ENCODE measurements around the gene PRRC2A. TPM values are rescaled to one million over a fixed set of nuclear protein-coding genes. Genes with fewer than 3 reads are reported as not detected.
A peak's percentile ranks its signal among the peaks of the same experiment; 100 is the strongest.

Gene PRRC2A
- total RNA-seq, 1 experiment from 2014 or later: 383 TPM

DNA sequence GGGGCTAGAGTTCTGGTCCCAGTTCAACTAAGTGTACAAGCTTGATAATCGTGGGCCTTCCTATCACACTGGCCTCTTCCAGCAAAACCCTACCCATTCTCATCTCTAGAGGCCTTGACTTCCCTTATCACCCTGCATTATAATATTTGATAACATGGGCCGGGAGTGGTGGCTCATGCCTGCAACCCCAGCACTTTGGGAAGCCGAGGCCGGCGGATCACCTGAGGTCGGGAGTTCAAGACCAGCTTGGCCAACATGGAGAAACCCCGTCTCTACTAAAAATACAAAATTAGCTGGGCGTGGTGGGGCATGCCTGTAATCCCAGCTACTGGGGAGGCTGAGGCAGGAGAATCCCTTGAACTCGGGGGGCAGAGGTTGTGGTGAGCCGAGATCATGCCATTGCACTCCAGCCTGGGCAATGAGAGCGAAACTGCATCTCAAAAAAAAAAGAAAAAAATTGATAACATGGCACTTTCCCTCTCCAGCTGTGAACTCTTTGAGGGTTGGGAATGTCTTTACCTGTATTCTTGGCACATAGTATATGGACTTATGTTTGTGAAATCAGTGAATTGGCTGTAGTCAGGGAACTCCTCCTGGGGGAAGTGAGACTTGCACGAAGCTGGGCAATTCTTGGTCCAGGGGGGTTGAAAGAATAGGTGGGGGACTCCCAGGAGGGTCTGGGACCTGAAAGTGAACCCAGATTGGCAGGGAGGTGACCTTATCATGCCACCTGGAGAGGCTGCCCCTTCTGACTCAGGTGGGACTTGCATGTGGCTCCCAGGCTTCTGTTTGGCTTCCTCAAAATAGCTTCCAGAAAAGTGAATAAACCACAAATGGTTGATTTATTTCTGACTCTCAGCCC lies 41.0 kb downstream of the PRRC2A start:
- peak overlapping the region; percentile 58 for H3K9ac ChIP-seq (ENCODE audit: extremely low read depth, insufficient read length, low read length)
- TF ChIP-seq CTCF (conservative IDR thresholded peaks at IDR 0.05): no peak
- H3K23ac ChIP-seq (ENCODE audit: insufficient read length, low read depth, low read length): no peak overlapping the region
- no peak overlapping the region for H3K18ac ChIP-seq (ENCODE audit: insufficient read length, low read depth, low read length)
- Mint-ChIP-seq H3K4me1 (peaks cover 38 to 47% of the 10 kb centered on the region in 2 experiments), H3K9me3 (no peaks in the 10 kb centered on the region), H3K4me3 (peak overlapping the region; percentile 87 to 92), H3K36me3 (ENCODE audit: insufficient read depth in 1 of 3, low read depth in 3 of 3) (peaks cover 29 to 52% (median 43%) of the 10 kb centered on the region in 3 experiments), H3K27ac (peak overlapping the region; percentile 85 to 95 (median 93)), H3K27me3 (ENCODE audit: low read depth) (no peaks in the 10 kb centered on the region; the same call in 1 of the 2 replicates)
- H3T11ph ChIP-seq (ENCODE audit: low read length): no peak overlapping the region
- peaks cover 7% of the 10 kb centered on the region; the same call in 1 of the 2 replicates for H3K79me2 ChIP-seq (ENCODE audit: insufficient read depth, low read length)
- H2AFZ ChIP-seq (ENCODE audit: low read length): no peak overlapping the region
- no peak overlapping the region for H4K5ac ChIP-seq (ENCODE audit: insufficient read length, low read depth, low read length)
- peaks cover 15% of the 10 kb centered on the region for H3K79me1 ChIP-seq (ENCODE audit: insufficient read depth, low read depth, low read length, poor library complexity, severe bottlenecking)
- WGBS (ENCODE audit: extremely low coverage, insufficient read length, low lambda C conversion rate): no CpG with 5 or more reads among the region's 12 CpGs
- peaks cover 24% of the 10 kb centered on the region for H3K23me2 ChIP-seq (ENCODE audit: insufficient read length, low read depth, low read length, poor library complexity, severe bottlenecking)
- no peaks in the 10 kb centered on the region for H3K4me1 ChIP-seq (ENCODE audit: insufficient read depth, low read length)
- no peaks in the 10 kb centered on the region for H3K27me3 ChIP-seq (ENCODE audit: insufficient read depth, low read length)
- H3K14ac ChIP-seq (ENCODE audit: insufficient read depth, low read length): no peak overlapping the region
- H4K91ac ChIP-seq (ENCODE audit: insufficient read length, low read depth, low read length): no peak overlapping the region
- no peak overlapping the region for H2BK120ac ChIP-seq (ENCODE audit: low read depth, low read length, poor library complexity, severe bottlenecking)
- H3K4me2 ChIP-seq (ENCODE audit: insufficient read depth, insufficient read length, low read length): peak overlapping the region; percentile 73
- no peak overlapping the region for H2BK5ac ChIP-seq (ENCODE audit: insufficient read length, low read length)
- no peak overlapping the region for H4K8ac ChIP-seq (replicated peaks; ENCODE audit: insufficient read length, low read depth, low read length)
- no peak overlapping the region for H2BK20ac ChIP-seq (ENCODE audit: low read depth, low read length, poor library complexity, severe bottlenecking)
- H3K27ac ChIP-seq (ENCODE audit: insufficient read length, low read depth, low read length): no peak overlapping the region
- no peak overlapping the region for H3K4ac ChIP-seq (ENCODE audit: low read depth, low read length)
- no peak overlapping the region for H2BK15ac ChIP-seq (ENCODE audit: low read depth, low read length)
- no peaks in the 10 kb centered on the region for H4K20me1 ChIP-seq (ENCODE audit: control insufficient read depth, insufficient read depth, insufficient read length)
- no peak overlapping the region for H2BK12ac ChIP-seq (ENCODE audit: insufficient read length, low read depth, low read length)
- H3K56ac ChIP-seq (ENCODE audit: insufficient read length, low read depth, low read length): no peak overlapping the region
- no peaks in the 10 kb centered on the region for H3K9me3 ChIP-seq (ENCODE audit: control insufficient read depth, low read depth, low read length)
- no peak overlapping the region for H2AK5ac ChIP-seq (ENCODE audit: insufficient read length, low read length)
- no peak for DNase-seq

Data from H9 (cell line).